HG03097 (cell line): Measurements from ENCODE around the gene SKOR2.

Source experiments
- ATAC-seq: cut with Tn5 transposase; IDR thresholded peaks from one replicate; pipeline ENCODE4 v1.9.1; 2021; ENCODE audit not compliant: unreplicated experiment, low FRiP score

The SKOR2 gene

GRCh38 chr18:47251289-47252120 is at the start of gene SKOR2:
Gene SKOR2 (minus strand): TSS chr18:47251660. CDS start chr18:47249183, 2,477 bp downstream.
- ATAC-seq: no peak

GRCh38 chr18:47296462-47296861 is 45.0 kb upstream of the SKOR2 start:
- ATAC-seq: no peak

GRCh38 chr18:47294801-47295200 is 43.3 kb upstream of the SKOR2 start:
- no peak for ATAC-seq

GRCh38 chr18:47288741-47289140 is 37.3 kb upstream of the SKOR2 start:
- no peak for ATAC-seq

- no peak for ATAC-seq
These were observed 36.6 kb upstream of the SKOR2 start for GRCh38 chr18:47287911-47288585.

- ATAC-seq: no peak
These were observed 35.4 kb upstream of the SKOR2 start for GRCh38 chr18:47286776-47287410.

GRCh38 chr18:47285456-47285855 is 34.0 kb upstream of the SKOR2 start:
- no peak for ATAC-seq

GRCh38 chr18:47284721-47285395 is 33.4 kb upstream of the SKOR2 start:
- ATAC-seq: no peak

GRCh38 chr18:47283476-47283875 is 32.0 kb upstream of the SKOR2 start:
- ATAC-seq: no peak

- no peak for ATAC-seq
These were observed 28.7 kb upstream of the SKOR2 start for GRCh38 chr18:47280121-47280520.

- ATAC-seq: no peak
These were observed 23.5 kb upstream of the SKOR2 start for GRCh38 chr18:47274961-47275360.

- no peak for ATAC-seq
These were observed 13.7 kb upstream of the SKOR2 start for GRCh38 chr18:47265197-47265596.

GRCh38 chr18:47264308-47264700 is 12.8 kb upstream of the SKOR2 start:
- ATAC-seq: no peak

- ATAC-seq: no peak
These were observed 12.2 kb upstream of the SKOR2 start for GRCh38 chr18:47263430-47264307.

- ATAC-seq: no peak
These were observed 11.6 kb upstream of the SKOR2 start for GRCh38 chr18:47263150-47263429.

GRCh38 chr18:47262301-47263149 is 11.1 kb upstream of the SKOR2 start:
- ATAC-seq: no peak

- no peak for ATAC-seq
These were observed 10.4 kb upstream of the SKOR2 start for GRCh38 chr18:47261902-47262300.

GRCh38 chr18:47260924-47261701 is 9.7 kb upstream of the SKOR2 start:
- ATAC-seq: no peak
